Colonic mucosa (tissue), 4 donors: ENCODE measurements around the gene ZG16. TPM values are rescaled to one million over a fixed set of nuclear protein-coding genes. Genes with fewer than 3 reads are reported as not detected.

ENCODE experiments used
- DNase-seq: peaks from one replicate; pipeline ENCODE4 v3.0.0-alpha.2; 2020
- H3K27ac ChIP-seq: fragments of 200-600 bp; one replicate; pipeline ENCODE4 v1.8.0; 2021
- H3K27me3 ChIP-seq: fragments of 200-600 bp; one replicate; pipeline ENCODE4 v1.8.0; 2021
- H3K36me3 ChIP-seq: fragments of 200-600 bp; one replicate; pipeline ENCODE4 v1.8.0; 2021
- H3K4me1 ChIP-seq: fragments of 200-600 bp; one replicate; pipeline ENCODE4 v1.8.0; 2021; ENCODE audit warnings: mild to moderate bottlenecking
- H3K4me3 ChIP-seq: fragments of 200-600 bp; one replicate; pipeline ENCODE4 v1.8.0; 2021
- H3K9ac ChIP-seq, 2 donors: one replicate each; pipeline ENCODE4 v1.7.0; 2013; ENCODE audit warnings: control low read depth in 2 of 2, low read depth in 2 of 2, low read length in 2 of 2
- H3K9me3 ChIP-seq: fragments of 200-600 bp; one replicate; pipeline ENCODE4 v1.8.0; 2021
- CTCF ChIP-seq: fragments of 200-600 bp; IDR thresholded peaks from one replicate; pipeline ENCODE4 v1.8.0; 2022; ENCODE audit warnings: antibody characterized with exemption, mild to moderate bottlenecking
- intact Hi-C: fragments of 100-400 bp; cut with DNase I; formaldehyde crosslinking; loops from one replicate; pipeline ENCODE4 v1.14.1; 2022
- total RNA-seq, 2 donors: library from RNA; stranded (reverse); fragmentation: NEBNext Ultra II Directional in 1 of 2; extraction: Animal tissue kit (Norgen Biotek cat#: 25700) in 1 of 2; gene quantifications; one replicate each; pipeline ENCODE4 v1.2.1, GENCODE V29; 2021
- donor health status: healthy.
- donor health status: DM: no; HTN: no; CAD: no.
- donor health status: DM: no; HTN: no; CAD: no.

Gene ZG16
- total RNA-seq, 2 donors from 2014 or later, result 280 to 758 TPM

GRCh38 chr16:29810699-29811169, 32.7 kb downstream of the ZG16 start:
- Histone ChIP-seq H3K27ac (peak overlapping the region; percentile 88), H3K9ac (peak overlapping the region in 1 of 2 donors; percentile 66), H3K4me1 (peaks cover 35% of the 10 kb centered on the region), H3K9me3 (no peaks in the 10 kb centered on the region), H3K36me3 (no peaks in the 10 kb centered on the region), H3K27me3 (no peaks in the 10 kb centered on the region), H3K4me3 (no peak overlapping the region)
- intact Hi-C loops, result loop anchor here (5.0 kb wide), 1 partner anchor 42 kb away; no protein-coding TSS in a partner anchor
- DNase-seq, result no peak
- TF ChIP-seq CTCF, result no peak

GRCh38 chr16:29811170-29811895, 33.3 kb downstream of the ZG16 start:
- no peaks in the 10 kb centered on the region for H3K27me3 ChIP-seq
- H3K27ac ChIP-seq, result peak overlapping the region; percentile 88
- intact Hi-C loops, result loop anchor here (5.0 kb wide), 1 partner anchor 41 kb away; no protein-coding TSS in a partner anchor
- H3K9me3 ChIP-seq, result no peaks in the 10 kb centered on the region
- TF ChIP-seq CTCF, result no peak
- DNase-seq, result peak; percentile 97
- no peaks in the 10 kb centered on the region for H3K36me3 ChIP-seq
- H3K4me3 ChIP-seq, result peak overlapping the region; percentile 49
- H3K9ac ChIP-seq, result peak overlapping the region; percentile 66 to 68
- peaks cover 35% of the 10 kb centered on the region for H3K4me1 ChIP-seq

GRCh38 chr16:29811896-29812665, 34.0 kb downstream of the ZG16 start, which contains the start of gene PRRT2:
TSS of gene PRRT2 (plus strand) at chr16:29812193. CDS start at chr16:29813055, 862 bp downstream.
- Histone ChIP-seq H3K27ac (peak within 1 kb of the TSS; percentile 88), H3K9me3 (no peaks in the 10 kb centered on the region), H3K9ac (peak within 1 kb of the TSS; percentile 66 to 68), H3K4me3 (peak within 1 kb of the TSS; percentile 49), H3K36me3 (no peaks in the 10 kb centered on the region), H3K27me3 (no peaks in the 10 kb centered on the region), H3K4me1 (peaks cover 35% of the 10 kb centered on the region)
- intact Hi-C loops, result loop anchor here (5.0 kb wide), 1 partner anchor 40 kb away; no protein-coding TSS in a partner anchor
- no peak for TF ChIP-seq CTCF
- peak; percentile 71 for DNase-seq

- no peaks in the 10 kb centered on the region for H3K9me3 ChIP-seq
- TF ChIP-seq CTCF, result no peak
- peak overlapping the region; percentile 49 for H3K4me3 ChIP-seq
- no peaks in the 10 kb centered on the region for H3K36me3 ChIP-seq
- H3K4me1 ChIP-seq, result peaks cover 41% of the 10 kb centered on the region
- peak overlapping the region; percentile 88 for H3K27ac ChIP-seq
- DNase-seq, result no peak
- intact Hi-C loops, result loop anchor here (5.0 kb wide), 1 partner anchor 39 kb away; no protein-coding TSS in a partner anchor
- peak overlapping the region; percentile 55 to 66 for H3K9ac ChIP-seq
- H3K27me3 ChIP-seq, result no peaks in the 10 kb centered on the region
These were observed 34.9 kb downstream of the ZG16 start for GRCh38 chr16:29812754-29813643.
